HG03066 (cell line): ENCODE measurements around the gene FHL2.

Experiments used
- ATAC-seq: cut with Tn5 transposase; IDR thresholded peaks from one replicate; pipeline ENCODE4 v1.9.1; 2021; ENCODE audit warnings: low read depth; ENCODE audit not compliant: unreplicated experiment

The FHL2 gene

DNA sequence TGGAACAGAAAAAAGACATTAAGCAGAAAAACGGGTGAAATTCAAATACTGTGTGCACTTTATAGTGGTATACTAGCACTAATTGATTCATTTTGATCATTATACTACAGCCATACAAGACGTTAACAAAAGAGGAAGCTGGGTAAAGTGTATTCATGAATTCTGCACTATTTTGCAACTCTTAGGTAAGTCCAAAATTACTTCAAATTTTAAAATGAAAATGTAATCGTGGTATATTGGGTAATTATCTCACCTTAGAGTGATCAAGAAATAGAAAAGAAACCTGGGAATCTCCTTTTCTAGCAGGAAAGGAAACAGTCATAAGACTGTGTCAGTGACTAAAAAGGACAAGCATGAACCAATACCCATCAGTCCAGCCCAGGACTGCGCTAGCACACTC lies 74.8 kb downstream of the FHL2 start:
- no peak for ATAC-seq

DNA sequence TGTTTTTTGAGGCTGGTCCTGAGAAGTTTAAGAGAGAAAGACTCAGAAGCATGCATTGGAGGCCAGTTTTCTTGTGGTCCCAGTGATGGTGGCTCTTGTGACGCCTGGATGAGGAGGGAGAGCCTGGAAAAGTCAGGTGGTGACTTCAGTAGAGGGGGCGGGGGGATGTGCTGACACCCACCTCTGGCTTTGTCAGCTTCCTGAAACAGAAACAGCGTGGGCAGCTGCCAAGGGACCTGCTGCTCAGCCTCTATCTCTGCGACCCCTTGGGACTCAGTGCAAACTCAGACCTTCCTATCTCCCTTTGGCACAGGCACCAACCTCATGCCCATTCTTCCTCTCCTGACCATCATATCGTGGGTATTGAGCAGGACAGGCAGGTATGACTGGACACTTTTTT lies 75.7 kb downstream of the FHL2 start:
- ATAC-seq, result no peak

- ATAC-seq, result no peak
Measured at GRCh38 chr2:105321875-105322646, 76.8 kb downstream of the FHL2 start.

- ATAC-seq, result no peak
Measured at GRCh38 chr2:105320651-105321215, 78.1 kb downstream of the FHL2 start.

GRCh38 chr2:105317937-105318336 lies 80.9 kb downstream of the FHL2 start:
- ATAC-seq, result no peak

DNA sequence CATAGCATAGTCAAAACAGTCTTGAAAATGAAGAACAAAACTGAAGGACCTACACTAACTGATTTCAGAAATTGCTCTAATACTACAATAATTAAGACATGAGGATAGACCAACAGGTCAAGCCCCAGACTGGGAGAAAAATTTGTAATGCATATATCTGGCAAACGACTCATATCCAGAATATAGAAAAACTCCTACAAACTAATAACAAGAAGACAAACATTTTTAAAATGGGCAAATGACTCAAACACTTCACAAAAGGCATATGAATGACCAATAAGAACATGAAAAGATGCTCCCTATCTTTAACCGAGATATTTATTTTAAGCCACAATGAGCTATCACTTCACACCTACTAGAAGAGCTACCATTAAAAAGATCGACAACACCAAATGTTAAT lies 83.5 kb downstream of the FHL2 start:
- no peak for ATAC-seq

DNA sequence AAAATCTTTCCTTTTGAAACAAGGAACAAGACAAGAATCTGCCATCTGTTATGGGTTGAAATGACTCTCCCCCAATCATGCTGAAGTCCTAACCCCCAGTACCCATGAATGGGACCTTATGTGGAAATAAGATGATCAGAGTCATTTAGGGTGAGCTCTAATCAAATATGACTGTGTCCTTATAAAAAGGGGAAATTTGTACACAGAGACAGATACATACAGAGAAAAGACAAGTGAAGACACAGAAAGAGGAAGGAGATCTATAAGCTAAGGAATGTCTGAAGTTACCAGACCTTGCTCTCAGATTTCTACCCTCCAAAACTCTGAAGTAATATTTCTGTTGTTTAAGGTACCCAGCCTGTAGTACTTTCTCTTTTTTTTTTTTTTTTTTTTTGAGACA lies 85.0 kb downstream of the FHL2 start:
- no peak for ATAC-seq
